B cell (primary cell): ENCODE measurements around the gene LRRC8B. TPM values are rescaled to one million over a fixed set of nuclear protein-coding genes. Genes with fewer than 3 reads are reported as not detected.

Experiments
- ATAC-seq: fragments of 200-7000 bp; cut with Tn5 transposase; one replicate; pipeline ENCODE4 v1.10.0; 2021; ENCODE audit warnings: low read depth, mild to moderate bottlenecking, moderate number of reproducible peaks, moderate library complexity
- CTCF ChIA-PET: fragments of 350-600 bp; sonication (Branson Sonifier 250); formaldehyde crosslinking; loops from one replicate; lab custom pipeline; 2021; ENCODE audit warnings: antibody characterized with exemption, inconsistent platforms; lab: Charles Lee
- POLR2A ChIA-PET: fragments of 350-600 bp; sonication (Branson Sonifier 250); formaldehyde crosslinking; loops from one replicate; lab custom pipeline; 2021; ENCODE audit warnings: antibody characterized with exemption; lab: Charles Lee
- DNase-seq: peaks from one replicate; pipeline ENCODE4 v3.0.0; 2013
- H2AFZ ChIP-seq: 2 replicates; pipeline ENCODE4 v1.6.1; 2012; ENCODE audit warnings: mild to moderate bottlenecking, low read depth, low read length; ENCODE audit not compliant: insufficient read depth, poor library complexity, severe bottlenecking
- H3K27ac ChIP-seq, 2 donors: 1 replicate in 1 of 2; 2 replicates in 1 of 2; pipeline ENCODE4 v1.5.1; 2012 to 2013; ENCODE audit warnings: low read length in 2 of 2, mild to moderate bottlenecking in 2 of 2, moderate library complexity in 1 of 2
- H3K27me3 ChIP-seq, 4 experiments: fragments of 200-600 bp in 1 of 4; sonication (generic) in 1 of 4; replicated peaks in 1 of 4; 1 replicate in 2 of 4; 2 replicates in 2 of 4; pipeline versions ENCODE4 v1.6.1 to v1.7.0; 2013 to 2016; ENCODE audit warnings: low read length in 3 of 4, mild to moderate bottlenecking in 2 of 4, mixed read lengths in 1 of 4, moderate library complexity in 1 of 4; ENCODE audit not compliant: insufficient read depth in 4 of 4, control insufficient read depth in 3 of 4; ENCODE audit errors: control extremely low read depth in 1 of 4
- H3K36me3 ChIP-seq, 2 experiments: replicated peaks in 1 of 2; 1 replicate in 1 of 2; 2 replicates in 1 of 2; pipeline versions ENCODE4 v1.6.1 to v1.7.1; 2013; ENCODE audit warnings: low read length in 1 of 2; ENCODE audit not compliant: insufficient read depth in 2 of 2, control insufficient read depth in 1 of 2; ENCODE audit errors: control extremely low read depth in 1 of 2, extremely low read depth in 1 of 2
- H3K4me1 ChIP-seq, 2 donors: fragments of 200-600 bp in 1 of 2; sonication (generic) in 1 of 2; 1 replicate in 1 of 2; 2 replicates in 1 of 2; pipeline versions ENCODE4 v1.5.1 to v1.6.1; 2013 to 2017; ENCODE audit warnings: low read length in 2 of 2; ENCODE audit not compliant: control insufficient read depth in 2 of 2, insufficient read depth in 2 of 2
- H3K4me2 ChIP-seq: replicated peaks from 2 replicates; pipeline ENCODE3; 2012; ENCODE audit warnings: mild to moderate bottlenecking, low read depth, low read length; ENCODE audit not compliant: poor library complexity, severe bottlenecking
- H3K4me3 ChIP-seq, 5 experiments: fragments of 200-600 bp in 1 of 5; sonication (generic) in 1 of 5; 1 replicate in 3 of 5; 2 replicates in 2 of 5; pipeline versions ENCODE4 v1.5.1 to v1.7.0; 2011 to 2016; ENCODE audit warnings: low read length in 4 of 5, mild to moderate bottlenecking in 4 of 5, low read depth in 2 of 5, control low read depth in 1 of 5, moderate library complexity in 1 of 5; ENCODE audit not compliant: insufficient read depth in 1 of 5; ENCODE audit errors: control extremely low read depth in 1 of 5, extremely low read depth in 1 of 5
- H3K79me2 ChIP-seq: fragments of 200-600 bp; sonication (generic); one replicate; pipeline ENCODE4 v1.6.0; 2016; ENCODE audit warnings: low read length; ENCODE audit not compliant: control insufficient read depth, insufficient read depth
- H3K9ac ChIP-seq: fragments of 200-600 bp; sonication (generic); 2 replicates; pipeline ENCODE4 v1.6.1; 2017; ENCODE audit warnings: mild to moderate bottlenecking, low read length, moderate library complexity
- H3K9me3 ChIP-seq, 3 donors: one replicate each; pipeline versions ENCODE4 v1.6.1 to v1.7.1; 2013; ENCODE audit warnings: low read length in 2 of 3; ENCODE audit not compliant: control insufficient read depth in 2 of 3, insufficient read depth in 1 of 3; ENCODE audit errors: control extremely low read depth in 1 of 3
- H4K20me1 ChIP-seq: 2 replicates; pipeline ENCODE4 v1.6.0; 2012; ENCODE audit warnings: mild to moderate bottlenecking, low read length; ENCODE audit not compliant: insufficient read depth, control insufficient read depth, poor library complexity, severe bottlenecking
- H3K27ac Mint-ChIP-seq: one replicate; pipeline ENCODE4 v1.8.0; 2021; ENCODE audit warnings: mixed read lengths
- H3K27me3 Mint-ChIP-seq: one replicate; pipeline ENCODE4 v1.8.0; 2021; ENCODE audit warnings: mixed read lengths
- H3K4me1 Mint-ChIP-seq: one replicate; pipeline ENCODE4 v1.8.0; 2021; ENCODE audit warnings: mixed read lengths
- H3K4me3 Mint-ChIP-seq: one replicate; pipeline ENCODE4 v1.8.0; 2021; ENCODE audit warnings: mixed read lengths
- H3K9me3 Mint-ChIP-seq: one replicate; pipeline ENCODE4 v1.8.0; 2022; ENCODE audit warnings: mixed read lengths; ENCODE audit not compliant: insufficient read depth
- CTCF ChIP-seq: fragments of 200-600 bp; IDR thresholded peaks from one replicate; pipeline ENCODE4 v1.8.0; 2022; ENCODE audit warnings: antibody characterized with exemption, mild to moderate bottlenecking
- EZH2 ChIP-seq: IDR thresholded peaks from 2 replicates; pipeline ENCODE4 v1.6.1; 2012; ENCODE audit warnings: borderline replicate concordance, low read depth, mild to moderate bottlenecking, moderate library complexity, low read length; ENCODE audit not compliant: insufficient read depth, poor library complexity, severe bottlenecking
- WGBS: methylation state at CpG from one replicate; pipeline ENCODE4 v1.1.5; 2013; ENCODE audit warnings: missing lambda C conversion rate; ENCODE audit not compliant: insufficient coverage; 5-methylcytosine and 5-hydroxymethylcytosine counted together
- intact Hi-C: fragments of 100-400 bp; cut with micrococcal nuclease; formaldehyde crosslinking; loops from one replicate; pipeline ENCODE4 v1.10.0; 2022
- polyA plus RNA-seq: library from polyadenylated mRNA; depleted of rRNA; stranded (reverse); fragments of >200 nt; gene quantifications from 2 replicates; pipeline ENCODE4 v1.2.3, GENCODE V29; 2012
- total RNA-seq, 2 donors: library from RNA; stranded (reverse); fragments of 120-200 nt in 1 of 2; gene quantifications; 1 replicate in 1 of 2; 2 replicates in 1 of 2; pipeline versions ENCODE4 v1.2.3 to v1.2.4, GENCODE V29; 2013 to 2022

Gene LRRC8B
- total and polyA plus RNA-seq, 2 donors (not counting 1 experiment from before 2014, with no cell fraction given) = 2.2 to 9.9 TPM

GRCh38 chr1:89546934-89547562, 22.4 kb downstream of the LRRC8B start:
- intact Hi-C loops = no loop called here
- Histone ChIP-seq H3K79me2 (peaks cover 39% of the 10 kb centered on the region), H3K36me3 (no peaks in the 10 kb centered on the region), H3K27me3 (no peaks in the 10 kb centered on the region), H3K27ac (no peak overlapping the region), H3K9me3 (no peaks in the 10 kb centered on the region), H3K4me1 (peaks cover 0 to 2% of the 10 kb centered on the region in 2 donors), H3K4me3 (no peak overlapping the region), H3K4me2 (no peak overlapping the region), H3K9ac (no peak overlapping the region), H2AFZ (no peak overlapping the region), H4K20me1 (no peaks in the 10 kb centered on the region)
- Mint-ChIP-seq H3K27me3 (no peaks in the 10 kb centered on the region), H3K4me3 (no peak overlapping the region), H3K27ac (no peak overlapping the region), H3K4me1 (peaks cover 23% of the 10 kb centered on the region), H3K9me3 (no peaks in the 10 kb centered on the region)
- POLR2A ChIA-PET = no interaction called here
- ATAC-seq (no peak), DNase-seq (no peak)
- CTCF ChIA-PET = interaction anchor here (0.5 kb wide), 1 partner anchor 53 kb away, joined by 3 read pairs; no protein-coding TSS in a partner anchor
- no peak for TF ChIP-seq CTCF
- no peak for TF ChIP-seq EZH2

DNA sequence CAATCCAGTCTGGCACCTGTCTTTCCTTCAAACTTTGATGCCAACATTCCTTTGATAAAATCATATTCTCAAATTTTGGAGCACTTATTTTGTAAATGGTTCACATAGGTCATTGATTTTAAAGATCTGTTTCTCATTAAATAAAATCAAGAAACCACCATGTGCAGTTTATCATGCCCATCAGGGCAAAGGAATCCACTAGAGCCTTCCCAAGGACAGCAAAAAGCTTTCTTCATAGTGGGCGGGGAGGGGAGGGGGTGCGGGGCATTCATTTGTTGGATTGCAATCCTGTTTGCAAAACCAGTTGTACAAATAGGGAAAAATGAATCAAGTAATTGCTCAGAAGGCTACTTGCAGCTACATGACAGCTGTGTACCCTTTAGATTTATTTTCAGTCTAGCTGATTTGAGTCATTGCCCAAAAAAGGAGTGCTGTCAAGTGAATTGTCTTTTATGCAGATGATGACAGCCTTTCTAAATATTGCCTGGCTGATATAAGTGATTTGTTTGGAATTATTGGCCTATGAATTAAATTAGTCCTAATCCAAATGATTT, 23.0 kb downstream of the LRRC8B start:
- Mint-ChIP-seq H3K9me3 (no peaks in the 10 kb centered on the region), H3K27ac (no peak overlapping the region), H3K4me3 (no peak overlapping the region), H3K27me3 (no peaks in the 10 kb centered on the region), H3K4me1 (peaks cover 27% of the 10 kb centered on the region)
- DNase-seq = no peak
- Histone ChIP-seq H3K4me1 (peaks cover 4 to 5% of the 10 kb centered on the region in 2 donors), H3K4me3 (no peak overlapping the region), H3K9me3 (no peaks in the 10 kb centered on the region), H3K9ac (no peak overlapping the region), H4K20me1 (no peaks in the 10 kb centered on the region), H3K27me3 (no peaks in the 10 kb centered on the region), H2AFZ (no peak overlapping the region), H3K36me3 (no peaks in the 10 kb centered on the region), H3K4me2 (no peak overlapping the region), H3K79me2 (peaks cover 36% of the 10 kb centered on the region), H3K27ac (no peak overlapping the region)
- ChIA-PET CTCF (no interaction called here), POLR2A (no interaction called here)
- intact Hi-C loops = no loop called here
- ATAC-seq = no peak
- TF ChIP-seq EZH2 (no peak), CTCF (no peak)
- 100% methylated on average over 2 of the region's 2 CpGs for WGBS
